ENCODE data around the gene KCNN1. TPM values are rescaled to one million over a fixed set of nuclear protein-coding genes. Genes with fewer than 3 reads are reported as not detected.
"Not testable (repeated sequence)": the region's sequence is repeated elsewhere in the genome, so short reads cannot be mapped to it uniquely, and the experiment has no call there.

The KCNN1 gene
- total RNA-seq (under 1 TPM in 1 of 2 donors, not detected in 1; 0.60 TPM), polyA plus RNA-seq (under 1 TPM; 0.14 to 0.19 TPM)
- long read RNA-seq, donor 1 = 0 reads
- long read RNA-seq, donor 2, partial matches to known transcripts = 0 of 1 reads
- long read RNA-seq, donor 2, other reads (novel, unspliced or antisense) = 0 of 1 reads
- long read RNA-seq, donor 3 = 0 reads
- long read RNA-seq, donor 4 = 0 reads
- long read RNA-seq, donor 5, partial matches to known transcripts = 0 of 2 reads
- long read RNA-seq, donor 5, other reads (novel, unspliced or antisense) = 0 of 2 reads

GRCh38 chr19:17966550-17967256 lies at the start of gene KCNN1:
Gene KCNN1, plus strand, starts transcription at chr19:17967107. Its CDS starts 6,782 bp downstream, at chr19:17973889.
- no peak for ATAC-seq (ENCODE audit: insufficient read depth, low FRiP score)
- H3K27me3 ChIP-seq (ENCODE audit: control insufficient read depth in 3 of 3, insufficient read depth in 3 of 3, low read length in 2 of 3) = peaks cover 0 to 2% (median 2%) of the 10 kb centered on the region in 3 donors
- peak; percentile 29 to 60 (median 55) for DNase-seq
- no peaks in the 10 kb centered on the region for H3K9me3 ChIP-seq (ENCODE audit: control insufficient read depth in 4 of 4, insufficient read depth in 3 of 4, low read length in 3 of 4)
- H3K27ac ChIP-seq (ENCODE audit: low read depth in 1 of 2, low read length in 1 of 2) = no peak within 1 kb of the TSS
- H3K36me3 ChIP-seq (ENCODE audit: control insufficient read depth in 4 of 4, insufficient read depth in 4 of 4, low read length in 4 of 4) = no peaks in the 10 kb centered on the region
- H3K4me1 ChIP-seq (ENCODE audit: control insufficient read depth in 5 of 5, insufficient read depth in 5 of 5, low read length in 5 of 5) = peaks cover 0 to 5% (median 3%) of the 10 kb centered on the region in 5 donors
- WGBS, 2 donors = 7 to 16% methylated on average over 26 to 59 of the region's 59 CpGs
- TF ChIP-seq CTCF (IDR thresholded peaks at IDR 0.05; ENCODE audit: control extremely low read depth, extremely low read depth) = no peak
- peak within 1 kb of the TSS in 1 of 2 donors; percentile 37 for H3K9ac ChIP-seq (ENCODE audit: insufficient read depth in 1 of 2, low read length in 2 of 2)
- H3K4me3 ChIP-seq = no peak within 1 kb of the TSS

DNA sequence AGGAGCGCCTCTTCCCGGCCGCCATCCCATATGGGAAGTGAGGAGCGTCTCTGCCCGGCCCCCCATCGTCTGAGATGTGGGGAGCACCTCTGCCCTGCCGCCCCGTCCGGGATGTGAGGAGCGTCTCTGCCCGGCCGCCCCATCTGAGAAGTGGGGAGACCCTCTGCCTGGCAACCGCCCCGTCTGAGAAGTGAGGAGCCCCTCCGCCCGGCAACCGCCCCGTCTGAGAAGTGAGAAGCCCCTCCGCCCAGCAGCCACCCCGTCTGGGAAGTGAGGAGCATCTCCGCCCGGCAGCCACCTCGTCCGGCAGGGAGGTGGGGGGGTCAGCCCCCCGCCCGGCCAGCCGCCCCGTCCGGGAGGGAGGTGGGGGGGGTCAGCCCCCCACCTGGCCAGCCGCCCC lies 48.8 kb upstream of the KCNN1 start:
- not testable (repeated sequence) for ATAC-seq (ENCODE audit: insufficient read depth, low FRiP score)

GRCh38 chr19:17919122-17919521 lies 47.8 kb upstream of the KCNN1 start:
- not testable (repeated sequence) for ATAC-seq (ENCODE audit: insufficient read depth, low FRiP score); H3K27ac ChIP-seq (ENCODE audit: low read depth in 1 of 2, low read length in 1 of 2); DNase-seq; H3K4me3 ChIP-seq; H3K27me3 ChIP-seq (ENCODE audit: control insufficient read depth in 3 of 3, insufficient read depth in 3 of 3, low read length in 2 of 3); H3K9ac ChIP-seq (ENCODE audit: insufficient read depth in 1 of 2, low read length in 2 of 2); H3K4me1 ChIP-seq (ENCODE audit: control insufficient read depth in 5 of 5, insufficient read depth in 5 of 5, low read length in 5 of 5); H3K36me3 ChIP-seq (ENCODE audit: control insufficient read depth in 4 of 4, insufficient read depth in 4 of 4, low read length in 4 of 4); H3K9me3 ChIP-seq (ENCODE audit: control insufficient read depth in 4 of 4, insufficient read depth in 3 of 4, low read length in 3 of 4)
- WGBS, 2 donors = 59 to 77% methylated on average over 5 of the region's 5 CpGs

More for the DNA sequence above, 48.8 kb upstream of the KCNN1 start:
- H3K27me3 ChIP-seq (ENCODE audit: control insufficient read depth in 3 of 3, insufficient read depth in 3 of 3, low read length in 2 of 3); H3K9ac ChIP-seq (ENCODE audit: insufficient read depth in 1 of 2, low read length in 2 of 2); H3K9me3 ChIP-seq (ENCODE audit: control insufficient read depth in 4 of 4, insufficient read depth in 3 of 4, low read length in 3 of 4); H3K27ac ChIP-seq (ENCODE audit: low read depth in 1 of 2, low read length in 1 of 2); H3K4me3 ChIP-seq; H3K4me1 ChIP-seq (ENCODE audit: control insufficient read depth in 5 of 5, insufficient read depth in 5 of 5, low read length in 5 of 5); DNase-seq; H3K36me3 ChIP-seq (ENCODE audit: control insufficient read depth in 4 of 4, insufficient read depth in 4 of 4, low read length in 4 of 4): not testable (repeated sequence)
- WGBS, 2 donors = 92 to 98% methylated on average over 12 to 24 of the region's 30 CpGs

DNA sequence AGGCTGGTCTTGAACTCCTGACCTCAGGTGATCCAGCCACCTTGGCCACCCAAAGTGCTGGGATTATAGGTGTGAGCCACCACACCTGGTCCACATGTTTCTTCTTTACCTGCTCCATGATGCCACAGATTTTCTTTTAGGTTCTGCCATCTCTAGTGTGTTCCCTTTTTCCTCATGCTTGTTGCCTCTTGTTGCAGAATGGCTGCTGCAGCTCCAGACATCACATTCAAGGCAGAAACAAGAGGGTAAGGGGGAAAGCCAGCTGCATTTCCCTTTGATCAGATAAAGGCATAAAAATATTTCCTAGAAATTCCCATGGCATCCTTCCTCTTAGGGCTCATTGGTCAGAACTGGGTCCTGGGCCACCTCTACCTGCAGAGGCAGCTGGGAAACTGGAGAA lies 46.4 kb upstream of the KCNN1 start:
- H3K4me3 ChIP-seq = no peak overlapping the region
- H3K27ac ChIP-seq (ENCODE audit: low read depth in 1 of 2, low read length in 1 of 2) = no peak overlapping the region
- H3K36me3 ChIP-seq (ENCODE audit: control insufficient read depth in 4 of 4, insufficient read depth in 4 of 4, low read length in 4 of 4) = no peaks in the 10 kb centered on the region
- H3K4me1 ChIP-seq (ENCODE audit: control insufficient read depth in 5 of 5, insufficient read depth in 5 of 5, low read length in 5 of 5) = no peaks in the 10 kb centered on the region
- no peak overlapping the region for H3K9ac ChIP-seq (ENCODE audit: insufficient read depth in 1 of 2, low read length in 2 of 2)
- peaks cover 0 to 5% (median 0%) of the 10 kb centered on the region in 4 donors for H3K9me3 ChIP-seq (ENCODE audit: control insufficient read depth in 4 of 4, insufficient read depth in 3 of 4, low read length in 3 of 4)
- no peak for ATAC-seq (ENCODE audit: insufficient read depth, low FRiP score)
- H3K27me3 ChIP-seq (ENCODE audit: control insufficient read depth in 3 of 3, insufficient read depth in 3 of 3, low read length in 2 of 3) = no peaks in the 10 kb centered on the region
- TF ChIP-seq CTCF (IDR thresholded peaks at IDR 0.05; ENCODE audit: control extremely low read depth, extremely low read depth) = no peak
- no peak for DNase-seq

Data from lung (tissue), 16 donors.